Epidermal melanocyte (primary cell): ENCODE results near the gene SMAD6.

Experiments
- DNase-seq: peaks from one replicate; pipeline ENCODE4 v3.0.0; 2011; ENCODE audit warnings: low spot score; ENCODE audit not compliant: insufficient read length

The SMAD6 gene

DNA sequence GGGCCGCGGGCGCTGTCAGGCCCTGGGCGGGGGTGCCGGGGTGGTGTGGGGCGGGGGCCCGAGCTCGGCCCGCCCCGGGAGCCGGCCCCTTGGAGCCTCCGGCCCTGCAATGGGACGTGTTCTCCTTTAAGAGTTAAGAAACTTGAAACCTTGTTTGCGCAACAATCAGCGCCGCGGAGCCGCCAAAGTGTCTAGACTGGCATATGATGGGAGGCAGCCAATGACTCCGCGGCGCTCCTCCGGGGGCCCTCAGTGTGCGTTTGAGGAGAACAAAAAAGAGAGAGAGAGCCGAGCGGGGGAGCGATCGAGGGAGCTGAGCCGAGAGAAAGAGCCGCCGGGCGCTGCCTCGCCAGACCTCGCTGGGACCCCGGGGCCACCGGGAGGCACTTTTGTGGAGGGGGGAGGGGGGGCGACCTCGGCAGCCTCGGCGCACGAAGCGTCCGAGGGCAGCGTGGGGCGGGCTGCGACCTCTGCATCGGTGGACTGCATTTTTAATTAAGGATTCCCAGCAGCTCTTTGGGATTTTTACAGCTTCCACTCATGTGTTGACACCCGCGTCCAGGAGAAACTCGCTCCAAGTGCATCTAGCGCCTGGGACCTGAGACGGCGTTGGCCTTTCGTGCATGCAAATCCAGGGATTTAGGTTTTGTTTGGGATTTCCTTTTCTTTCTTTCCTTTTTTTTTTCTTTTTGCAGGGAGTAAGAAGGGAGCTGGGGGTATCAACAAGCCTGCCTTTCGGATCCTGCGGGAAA, at the start of gene SMAD6:
SMAD6 (plus strand) TSS at position 202 of the 752 bp plus-strand sequence. CDS start 1,023 bp downstream, outside the sequence.
- DNase-seq: peak; percentile 94

DNA sequence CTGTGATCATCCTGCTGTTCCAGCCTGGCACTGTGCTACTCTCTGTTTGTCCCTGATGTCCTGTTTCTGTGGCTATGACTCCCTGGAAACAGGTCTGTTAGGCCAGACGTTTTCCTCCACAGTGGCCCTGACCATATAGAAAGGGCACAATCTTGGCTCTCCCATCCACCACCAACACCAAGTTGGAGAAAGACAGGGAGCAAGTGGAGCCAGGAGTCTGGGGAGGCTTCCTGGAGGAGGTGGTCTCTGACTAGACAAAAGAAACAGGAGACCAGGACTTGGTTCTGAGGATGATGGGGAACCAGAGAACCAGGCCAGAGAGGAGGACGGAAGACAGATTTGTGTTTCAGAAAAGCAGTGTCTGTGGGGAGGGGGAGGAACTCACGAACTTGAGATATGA, 49.2 kb upstream of the SMAD6 start:
- DNase-seq: no peak

DNA sequence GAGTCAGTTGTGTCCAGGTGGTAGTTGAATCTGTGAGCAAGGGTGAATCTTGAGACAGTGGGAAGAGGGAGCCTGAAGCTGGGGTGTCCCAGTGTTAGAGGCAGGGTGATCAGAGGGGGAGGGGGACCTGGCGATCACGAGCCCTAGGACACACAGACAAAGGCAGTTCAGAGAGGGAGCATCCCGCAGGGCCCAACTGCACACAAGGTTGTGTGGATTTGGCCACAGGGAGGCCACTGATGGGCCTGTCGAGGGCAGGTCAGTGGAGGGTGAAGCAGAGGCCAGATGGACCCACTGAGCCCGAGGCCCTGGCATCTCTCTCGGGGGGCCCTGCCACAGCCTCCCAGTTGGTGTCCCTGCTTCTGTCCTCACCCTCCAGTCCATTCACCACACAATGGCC, 48.6 kb upstream of the SMAD6 start:
- DNase-seq: no peak

DNA sequence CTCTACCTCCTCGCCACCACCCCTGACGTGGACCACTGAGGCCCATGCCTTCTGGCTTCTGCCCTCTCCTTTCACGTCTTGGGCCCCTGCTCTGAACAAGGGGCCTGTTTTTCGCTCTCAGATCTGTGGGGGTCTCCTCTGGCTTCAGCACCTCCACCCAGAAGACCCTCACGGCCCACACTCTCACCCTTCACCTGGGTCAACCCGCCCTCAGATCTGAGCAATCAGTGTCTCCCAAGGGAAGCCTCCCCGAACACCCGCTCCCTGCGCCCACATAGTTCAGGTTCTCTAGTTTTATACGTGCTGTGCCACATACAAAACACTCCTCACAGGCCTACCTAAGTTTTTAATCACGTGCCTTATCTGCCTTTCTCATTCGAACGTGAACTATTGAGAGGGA, 48.2 kb upstream of the SMAD6 start:
- no peak for DNase-seq

DNA sequence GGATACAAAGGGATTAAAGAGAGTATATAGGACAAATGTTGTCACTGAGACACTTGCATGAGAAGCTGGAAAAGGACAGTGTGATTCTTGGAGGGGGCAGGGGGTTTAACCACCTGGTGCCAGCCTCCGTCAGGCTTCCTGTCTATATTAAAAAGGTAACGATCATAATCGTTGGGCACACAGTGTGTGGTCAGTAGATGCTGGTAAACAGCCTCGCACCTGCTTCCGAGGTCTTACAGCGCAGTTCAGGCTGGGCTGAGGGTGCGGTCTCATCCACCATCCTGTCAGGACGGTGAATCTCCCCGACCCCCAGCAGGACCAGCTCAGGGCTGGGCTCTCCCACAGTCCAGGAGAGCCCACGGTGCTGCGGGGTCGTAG, 47.7 kb upstream of the SMAD6 start:
- no peak for DNase-seq

DNA sequence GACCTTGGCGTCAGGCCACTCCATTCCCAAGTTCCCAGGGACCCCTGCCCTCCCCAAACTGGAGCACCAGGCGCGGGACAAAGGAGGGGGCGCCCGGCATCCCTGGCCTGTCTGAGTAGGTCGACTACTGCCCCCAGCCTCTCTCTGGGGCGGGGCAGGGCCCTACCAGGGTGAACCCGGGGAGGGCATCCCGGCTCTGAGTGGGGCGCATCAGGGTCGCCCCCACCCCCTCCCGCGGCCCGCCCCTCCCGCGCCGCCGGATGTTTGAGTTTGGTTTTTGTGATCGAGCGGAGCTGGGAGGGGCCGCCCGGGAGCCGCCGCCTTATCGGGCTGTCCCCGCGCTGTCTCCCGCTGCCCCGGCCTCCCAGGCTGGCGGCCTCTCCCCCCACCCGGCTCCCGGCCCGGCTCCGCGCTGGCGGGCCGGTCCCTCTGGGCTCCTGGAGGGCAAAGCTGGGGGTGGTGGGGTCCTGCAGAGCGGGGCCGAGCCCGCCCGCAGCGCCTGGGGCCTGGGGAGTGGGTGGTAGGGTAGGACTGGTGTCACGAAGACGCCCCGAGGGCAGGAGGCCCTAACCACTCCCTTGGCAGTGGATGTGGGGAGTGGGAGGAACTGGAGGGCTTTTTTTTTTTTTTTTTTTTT, 47.2 kb upstream of the SMAD6 start:
- no peak for DNase-seq

DNA sequence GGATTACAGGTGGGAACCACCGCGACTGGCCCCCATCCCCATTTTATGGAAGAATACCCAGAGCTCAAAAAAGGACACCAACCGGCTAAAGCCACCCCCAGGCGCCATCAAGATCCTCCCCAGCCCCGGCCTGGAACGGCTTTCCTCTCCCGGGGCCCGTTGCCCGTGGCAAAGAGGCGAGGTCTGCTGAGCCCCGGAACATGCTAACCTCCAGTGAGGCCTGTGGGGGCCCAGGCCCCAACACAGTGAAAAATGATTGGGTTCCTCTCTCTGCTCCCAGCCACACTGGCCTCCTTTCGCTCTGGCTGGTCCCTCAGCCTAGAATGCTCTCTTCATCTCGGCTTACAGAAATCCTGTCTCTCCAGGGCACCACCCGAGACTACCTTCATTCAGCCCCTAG, 46.5 kb upstream of the SMAD6 start:
- DNase-seq: no peak

DNA sequence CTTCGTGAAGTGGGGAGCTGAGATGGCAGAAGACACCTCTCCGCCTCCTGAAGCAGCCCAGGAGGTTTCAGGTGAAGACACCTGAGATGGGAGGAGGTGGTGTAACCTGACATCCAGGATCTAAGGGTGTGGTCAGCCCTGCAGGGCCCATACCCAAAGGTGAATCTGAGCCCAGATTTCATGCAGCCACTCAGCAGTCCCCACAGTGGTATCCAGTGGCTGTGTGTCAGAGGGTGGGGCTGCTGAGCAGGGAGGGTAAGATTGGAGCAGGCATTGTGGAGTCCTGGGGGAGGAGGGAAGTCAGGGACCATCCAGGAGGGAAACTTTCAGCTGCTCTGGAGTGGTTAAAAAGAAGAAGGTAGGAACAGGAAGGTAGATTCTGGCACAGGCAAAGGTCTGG, 46.0 kb upstream of the SMAD6 start:
- no peak for DNase-seq

DNA sequence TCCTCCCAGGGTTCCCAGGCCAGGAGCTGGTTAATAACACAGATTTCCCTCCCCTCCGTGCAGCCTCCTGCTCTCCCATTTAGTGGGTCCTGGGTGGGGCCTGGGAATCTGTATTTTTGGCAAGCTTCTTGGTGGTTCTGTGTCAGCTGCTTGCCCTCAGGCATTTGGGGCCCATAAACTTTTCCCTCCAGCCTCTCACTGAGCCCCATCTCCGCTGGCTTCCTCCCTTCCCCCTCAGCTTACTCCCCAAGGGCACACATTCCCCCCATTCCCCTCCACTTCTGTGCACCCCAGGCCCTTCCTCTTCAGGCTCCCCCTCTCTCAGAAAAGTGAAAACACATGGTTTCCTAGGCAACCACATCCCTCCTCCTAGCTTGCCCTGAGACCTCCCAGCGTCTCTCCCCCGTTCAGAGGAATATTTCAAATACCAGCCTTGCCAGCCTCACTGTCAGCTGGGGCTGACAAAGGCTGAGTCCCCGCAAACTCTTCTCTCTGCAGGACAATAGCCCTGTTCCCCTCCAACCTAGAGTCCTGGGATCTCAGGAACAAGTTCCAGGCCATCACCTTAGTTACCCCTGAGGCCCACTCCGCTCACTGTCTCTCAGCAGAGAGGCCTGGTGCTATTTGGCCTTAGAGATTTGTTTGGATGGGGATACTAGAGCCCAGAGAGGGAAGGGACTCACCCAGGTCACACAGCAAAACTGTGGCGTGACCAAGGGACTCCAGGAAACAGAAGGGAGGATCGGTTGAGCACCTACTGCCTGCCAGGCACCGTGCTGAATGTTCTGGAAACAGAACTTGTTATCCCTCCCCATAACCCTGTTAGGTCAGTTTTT, 44.6 kb upstream of the SMAD6 start:
- DNase-seq: peak; percentile 61

DNA sequence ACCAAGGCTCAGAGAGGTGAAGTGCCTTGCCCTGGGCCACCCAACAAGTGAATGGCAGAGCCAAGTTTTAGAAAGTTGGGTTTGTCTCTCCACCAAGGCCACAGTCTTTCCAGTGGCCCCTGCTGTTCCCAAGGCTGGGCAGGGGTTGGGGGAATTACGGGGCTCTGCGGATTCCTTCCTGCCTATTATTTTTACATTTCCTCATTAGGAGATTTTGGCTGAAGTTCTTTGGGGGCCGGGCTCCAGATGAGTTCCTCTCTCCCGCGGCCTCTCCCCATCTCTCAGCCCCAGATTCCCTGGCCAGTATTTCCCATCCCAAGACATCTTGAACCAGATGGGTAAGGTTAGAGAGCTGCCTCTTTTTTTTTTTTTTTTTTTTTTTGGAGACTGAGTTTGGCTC, 44.0 kb upstream of the SMAD6 start:
- no peak for DNase-seq

DNA sequence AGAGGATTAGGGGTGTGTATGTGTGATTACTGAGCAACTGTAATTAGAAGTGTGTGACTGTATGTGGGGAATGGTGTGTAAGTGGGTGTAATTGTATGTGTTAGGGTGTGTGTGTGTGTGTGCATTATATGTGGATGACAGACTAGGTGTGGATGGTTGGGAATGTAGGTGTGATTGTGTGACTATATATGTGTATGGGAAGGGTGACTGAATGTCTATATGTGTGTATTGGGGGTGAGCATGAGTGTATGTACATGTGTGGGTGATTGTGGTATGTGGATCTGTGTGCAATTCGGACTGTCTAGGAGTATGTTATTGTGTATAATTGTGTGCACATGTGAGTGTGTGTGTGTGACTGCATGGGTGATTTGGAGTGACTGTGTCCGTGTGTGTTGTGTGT, 43.2 kb upstream of the SMAD6 start:
- DNase-seq: no peak

DNA sequence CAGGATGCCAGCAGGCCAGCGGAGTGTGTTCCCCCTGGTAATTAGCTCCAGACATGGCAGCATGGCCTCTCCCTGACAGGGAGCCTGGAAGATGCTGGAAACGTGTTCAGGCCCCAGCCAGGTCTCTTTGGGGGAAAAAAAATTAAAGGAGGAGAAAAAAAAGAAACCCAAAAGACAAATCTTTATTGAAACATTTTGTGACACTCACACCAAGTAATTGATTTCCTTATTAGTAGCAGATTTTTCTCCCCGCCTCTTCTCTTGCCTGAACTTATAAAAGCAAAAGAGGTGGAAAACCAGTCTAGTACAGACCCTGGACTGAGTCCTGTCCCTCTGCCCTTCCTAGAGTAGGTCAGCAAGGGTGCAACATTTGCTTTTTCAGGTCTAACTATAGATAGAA, 42.7 kb upstream of the SMAD6 start:
- DNase-seq: no peak

DNA sequence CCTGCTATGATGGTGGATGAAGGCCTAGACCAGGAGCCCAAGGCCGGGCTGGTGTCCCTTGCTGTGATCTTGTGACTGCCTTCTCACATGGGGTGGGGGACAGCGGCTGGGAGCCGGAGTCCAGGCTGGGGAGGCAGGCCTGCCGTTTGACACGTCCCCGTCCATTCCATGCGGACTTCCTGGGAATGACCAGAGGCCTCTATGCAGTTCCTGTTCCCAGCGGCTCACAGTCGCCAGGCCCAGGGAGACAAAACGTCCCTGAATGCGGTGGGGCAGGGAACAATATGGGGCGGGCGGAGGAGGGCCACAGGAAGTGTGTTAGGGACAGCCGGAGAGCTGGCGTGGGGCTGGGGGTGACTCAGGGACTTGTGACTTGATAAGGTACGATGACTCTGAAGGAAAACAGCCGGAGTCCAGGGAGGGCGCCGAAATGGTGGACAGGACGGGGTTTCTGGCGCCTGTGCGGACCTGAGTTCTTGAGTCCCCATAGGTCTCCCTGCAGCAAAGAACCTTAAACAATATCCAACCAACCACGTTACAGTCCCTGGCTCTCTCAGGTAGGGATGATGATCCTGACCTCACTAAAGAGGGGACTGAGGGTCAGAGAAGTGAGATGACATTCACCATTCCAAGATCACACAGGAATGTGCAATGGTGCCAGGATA, 40.5 kb upstream of the SMAD6 start:
- no peak for DNase-seq

DNA sequence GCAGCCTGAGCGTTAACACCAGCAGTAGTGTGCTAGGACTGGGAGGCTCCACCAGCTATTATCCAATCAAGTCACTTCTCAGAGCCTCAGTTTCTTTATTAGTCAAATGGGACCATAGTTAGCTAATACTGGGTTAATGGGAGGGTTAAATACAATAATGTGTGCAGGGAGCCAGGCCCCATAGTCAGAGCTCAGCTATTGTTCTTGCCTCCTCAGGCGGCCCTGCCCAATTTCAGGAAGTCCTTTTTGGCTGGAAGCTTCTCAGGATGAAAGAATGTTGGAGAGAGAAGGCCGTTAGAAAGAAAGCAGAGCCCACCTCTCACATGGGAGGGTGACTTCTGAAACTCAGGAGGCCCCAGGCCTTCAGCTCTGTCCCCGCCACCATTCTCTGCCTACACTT, 39.5 kb upstream of the SMAD6 start:
- DNase-seq: no peak

DNA sequence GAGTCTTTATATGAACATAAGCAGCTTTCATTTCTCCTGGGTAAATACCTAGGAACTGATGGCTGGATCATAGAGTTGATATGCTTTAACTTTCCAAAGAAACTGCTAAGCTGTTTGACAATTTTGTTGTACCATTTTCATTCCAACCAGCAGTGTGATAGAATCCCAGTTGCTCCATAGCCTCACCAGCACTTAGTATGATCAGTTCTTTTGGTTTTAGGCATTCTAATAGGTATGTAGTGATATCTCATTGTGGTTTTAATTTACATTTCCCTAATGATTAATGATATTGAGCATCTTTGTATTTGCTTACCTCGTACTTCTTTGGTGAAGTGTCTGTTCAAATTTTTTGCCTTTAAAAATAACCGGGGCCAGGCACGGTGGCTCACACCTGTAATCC, 38.4 kb upstream of the SMAD6 start:
- DNase-seq: no peak

DNA sequence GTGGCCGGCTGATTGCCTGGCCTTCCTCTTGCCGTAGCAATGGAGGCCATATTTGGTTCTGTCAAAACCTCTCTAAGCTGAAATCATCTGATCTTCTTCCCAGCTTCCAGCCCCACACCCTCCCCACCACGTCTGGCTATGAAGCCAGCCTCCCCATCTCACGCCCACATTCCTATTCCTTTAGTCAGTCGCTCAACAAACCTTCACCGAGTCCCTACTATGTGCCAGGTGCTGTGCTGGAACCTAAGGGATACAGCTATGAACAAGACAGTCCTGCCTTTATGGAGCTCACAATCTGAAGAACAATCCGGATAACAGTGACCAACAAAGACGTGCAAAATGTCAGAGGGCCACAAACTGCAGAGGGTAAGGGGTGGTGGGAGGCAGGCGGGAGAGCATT, 31.9 kb upstream of the SMAD6 start:
- DNase-seq: no peak

DNA sequence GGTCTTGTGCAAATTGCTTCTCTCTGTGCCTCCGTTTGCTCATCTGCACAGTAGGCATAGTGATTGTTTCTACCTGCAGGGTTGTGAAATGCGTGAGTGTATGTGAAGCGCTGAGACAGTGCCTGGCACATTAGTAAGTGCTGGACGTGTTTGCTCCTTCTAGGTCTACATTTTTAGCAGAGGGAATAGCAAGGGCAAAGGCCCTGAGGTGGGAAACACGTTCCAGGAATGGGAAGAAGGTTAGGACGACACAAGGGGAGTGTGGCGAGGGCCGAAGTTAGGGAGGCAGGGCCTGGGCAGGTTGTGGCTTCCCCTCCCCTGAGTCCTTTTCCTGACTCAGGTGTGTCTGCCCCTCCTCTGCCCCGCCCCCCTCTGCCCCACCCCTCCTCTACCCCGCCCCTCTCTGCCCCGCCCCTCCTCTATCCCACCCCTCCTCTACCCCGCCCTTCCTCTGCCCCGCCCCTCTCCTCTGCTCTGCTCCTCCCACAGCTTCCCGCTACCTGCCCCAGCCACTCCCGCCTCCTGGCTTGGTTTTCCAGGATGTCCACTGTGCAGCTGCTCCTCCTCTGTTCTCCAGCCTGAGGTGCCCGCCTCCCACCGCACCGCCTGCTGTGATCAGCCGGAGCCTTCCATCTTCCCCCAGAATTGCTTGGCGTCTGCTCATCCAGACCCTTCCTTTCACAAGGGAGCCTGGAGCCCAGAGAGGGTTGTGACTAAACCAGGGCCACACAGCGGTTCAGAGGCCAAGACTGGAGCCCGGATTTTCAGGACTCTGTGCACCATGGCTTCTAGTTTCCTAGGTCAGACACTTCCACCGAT, 31.1 kb upstream of the SMAD6 start:
- DNase-seq: no peak

DNA sequence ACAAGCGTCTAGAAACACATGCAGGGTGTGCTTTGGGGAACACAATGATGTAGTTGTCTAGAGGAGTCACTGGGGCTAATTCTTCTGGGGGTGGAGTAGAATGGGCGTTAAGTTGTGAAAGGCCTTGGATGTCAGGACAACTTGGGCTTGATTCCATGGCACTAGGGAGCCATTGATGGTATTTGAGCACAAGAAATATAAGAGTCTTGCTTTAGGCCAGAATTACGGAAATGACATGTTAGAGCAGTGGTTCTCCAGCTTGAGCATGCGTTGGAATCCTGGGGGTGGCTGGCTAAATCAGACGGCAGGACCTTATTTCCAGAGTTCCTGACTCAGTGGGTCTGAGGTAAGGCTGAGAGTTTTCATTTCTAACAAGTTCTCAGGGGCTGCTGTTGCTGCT, 29.2 kb upstream of the SMAD6 start:
- no peak for DNase-seq

DNA sequence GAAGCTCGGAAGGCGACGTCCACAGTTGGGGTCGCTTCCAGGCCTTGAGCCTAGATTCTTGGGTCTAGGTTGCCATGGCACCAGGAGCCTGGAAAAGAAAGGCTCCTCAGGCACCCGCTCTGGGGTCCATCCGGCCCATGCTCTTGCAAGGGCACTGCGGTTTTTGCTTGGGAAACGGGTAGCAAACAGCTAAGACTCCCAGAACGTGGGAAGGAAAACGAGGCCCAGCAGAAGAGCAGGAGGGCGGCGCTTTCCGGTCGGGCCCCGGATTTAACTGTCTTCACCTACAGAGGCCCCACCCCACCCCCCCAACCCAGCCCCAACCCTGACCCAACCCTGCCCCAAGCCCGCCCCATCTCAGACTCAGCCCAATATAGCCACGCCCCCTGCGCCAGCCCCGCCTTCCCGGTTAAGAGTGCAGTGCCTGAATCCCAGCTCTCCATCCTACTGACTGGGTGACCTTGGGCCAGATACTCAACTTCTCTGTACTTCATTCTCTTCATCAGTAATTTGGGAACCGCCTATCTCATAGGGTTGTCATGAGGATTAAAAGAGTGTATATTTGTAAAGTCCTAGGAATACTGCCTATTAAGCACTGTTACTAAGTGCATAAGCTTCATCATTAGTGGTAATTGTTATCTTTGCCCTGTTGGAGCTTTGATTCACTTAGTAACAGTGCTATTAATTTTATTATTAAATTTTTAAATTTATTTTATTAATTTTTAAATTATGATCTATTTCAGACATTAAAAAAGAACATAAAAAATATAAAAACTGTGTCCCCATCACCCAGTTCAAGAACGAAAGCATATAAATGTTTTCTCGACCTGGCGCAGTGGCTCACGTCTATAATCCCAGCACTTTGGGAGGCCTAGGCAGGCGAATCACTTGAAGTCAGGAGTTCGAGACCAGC, 28.4 kb upstream of the SMAD6 start:
- DNase-seq: no peak

DNA sequence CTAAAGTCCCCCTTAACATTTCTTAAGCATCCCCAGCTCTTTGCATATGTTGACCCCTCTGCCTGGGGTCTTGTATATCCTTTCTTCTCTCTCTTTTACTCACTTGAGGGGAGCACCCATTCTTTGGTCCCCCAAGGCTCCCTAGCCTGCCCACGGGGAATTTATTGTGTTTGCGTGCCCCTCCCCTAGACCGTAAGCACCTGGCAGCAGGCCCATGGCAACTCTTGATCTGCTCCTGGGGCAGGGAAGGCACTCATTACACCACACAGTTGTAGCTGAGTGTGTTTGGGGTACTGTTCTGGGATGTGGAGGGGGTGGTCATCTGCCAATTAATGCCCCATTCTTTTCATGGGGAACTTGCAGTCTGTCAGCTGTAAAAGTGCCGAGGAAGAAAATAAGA, 27.3 kb upstream of the SMAD6 start:
- no peak for DNase-seq
